ENCODE measurements around the gene EMC6. TPM values are rescaled to one million over a fixed set of nuclear protein-coding genes. Genes with fewer than 3 reads are reported as not detected.

EMC6 gene
- polyA plus RNA-seq (2013, experiment 1 of 2) = 87.7 TPM
- 82.5 TPM for polyA plus RNA-seq (2013, experiment 2 of 2)

- under 1% methylated on average over 89 of the region's 89 CpGs for WGBS
- Histone ChIP-seq H3K9me3 (ENCODE audit: insufficient read depth, low read depth, low read length) (no peaks in the 10 kb centered on the region), H3K27me3 (ENCODE audit: insufficient read depth, low read length) (no peaks in the 10 kb centered on the region), H3K36me3 (ENCODE audit: insufficient read depth, low read length) (peaks cover 15% of the 10 kb centered on the region), H3K4me3 (ENCODE audit: low read length) (peak within 1 kb of the TSS; percentile 94), H3K9ac (ENCODE audit: low read depth, low read length) (peak within 1 kb of the TSS; percentile 95), H3K4me1 (ENCODE audit: insufficient read depth, low read length) (peaks cover 4% of the 10 kb centered on the region), H3K27ac (ENCODE audit: low read depth, low read length) (peak within 1 kb of the TSS; percentile 100)
Measured at GRCh38 chr17:3668279-3669084, at the start of gene EMC6, which contains the start of gene TAX1BP3. Gene EMC6, plus strand, starts transcription at chr17:3668812. Its CDS starts 335 bp downstream, at chr17:3669147. Gene TAX1BP3, minus strand, starts transcription at chr17:3668578. Its CDS starts 52 bp downstream, at chr17:3668526.

- Histone ChIP-seq H3K4me1 (ENCODE audit: insufficient read depth, low read length) (no peaks in the 10 kb centered on the region), H3K4me3 (ENCODE audit: low read length) (no peak overlapping the region), H3K9ac (ENCODE audit: low read depth, low read length) (no peak overlapping the region), H3K9me3 (ENCODE audit: insufficient read depth, low read depth, low read length) (no peaks in the 10 kb centered on the region), H3K27ac (ENCODE audit: low read depth, low read length) (no peak overlapping the region), H3K36me3 (ENCODE audit: insufficient read depth, low read length) (peaks cover 80% of the 10 kb centered on the region), H3K27me3 (ENCODE audit: insufficient read depth, low read length) (no peaks in the 10 kb centered on the region)
- 95% methylated on average over 8 of the region's 8 CpGs for WGBS
Measured at GRCh38 chr17:3621146-3621720, 47.4 kb upstream of the EMC6 start.

- H3K4me1 ChIP-seq (ENCODE audit: insufficient read depth, low read length) = no peaks in the 10 kb centered on the region
- H3K27ac ChIP-seq (ENCODE audit: low read depth, low read length) = no peak overlapping the region
- no peak overlapping the region for H3K4me3 ChIP-seq (ENCODE audit: low read length)
- WGBS = 96% methylated on average over 16 of the region's 16 CpGs
- no peaks in the 10 kb centered on the region for H3K27me3 ChIP-seq (ENCODE audit: insufficient read depth, low read length)
- no peaks in the 10 kb centered on the region for H3K9me3 ChIP-seq (ENCODE audit: insufficient read depth, low read depth, low read length)
- no peak overlapping the region for H3K9ac ChIP-seq (ENCODE audit: low read depth, low read length)
- H3K36me3 ChIP-seq (ENCODE audit: insufficient read depth, low read length) = peaks cover 79% of the 10 kb centered on the region
Measured at GRCh38 chr17:3622977-3623594, 45.5 kb upstream of the EMC6 start.

- Histone ChIP-seq H3K9me3 (ENCODE audit: insufficient read depth, low read depth, low read length) (no peaks in the 10 kb centered on the region), H3K36me3 (ENCODE audit: insufficient read depth, low read length) (peaks cover 69% of the 10 kb centered on the region), H3K4me3 (ENCODE audit: low read length) (no peak overlapping the region), H3K27me3 (ENCODE audit: insufficient read depth, low read length) (no peaks in the 10 kb centered on the region), H3K9ac (ENCODE audit: low read depth, low read length) (no peak overlapping the region), H3K27ac (ENCODE audit: low read depth, low read length) (no peak overlapping the region), H3K4me1 (ENCODE audit: insufficient read depth, low read length) (no peaks in the 10 kb centered on the region)
- WGBS = 90% methylated on average over 15 of the region's 16 CpGs
Measured at GRCh38 chr17:3626831-3627768, 41.5 kb upstream of the EMC6 start.

GRCh38 chr17:3627769-3628167 is 40.8 kb upstream of the EMC6 start:
- no peaks in the 10 kb centered on the region for H3K27me3 ChIP-seq (ENCODE audit: insufficient read depth, low read length)
- H3K4me3 ChIP-seq (ENCODE audit: low read length) = no peak overlapping the region
- peaks cover 69% of the 10 kb centered on the region for H3K36me3 ChIP-seq (ENCODE audit: insufficient read depth, low read length)
- H3K4me1 ChIP-seq (ENCODE audit: insufficient read depth, low read length) = no peaks in the 10 kb centered on the region
- no peaks in the 10 kb centered on the region for H3K9me3 ChIP-seq (ENCODE audit: insufficient read depth, low read depth, low read length)
- no peak overlapping the region for H3K27ac ChIP-seq (ENCODE audit: low read depth, low read length)
- 96% methylated on average over 11 of the region's 11 CpGs for WGBS
- H3K9ac ChIP-seq (ENCODE audit: low read depth, low read length) = no peak overlapping the region

GRCh38 chr17:3630781-3631180 is 37.8 kb upstream of the EMC6 start:
- Histone ChIP-seq H3K27me3 (ENCODE audit: insufficient read depth, low read length) (no peaks in the 10 kb centered on the region), H3K9ac (ENCODE audit: low read depth, low read length) (no peak overlapping the region), H3K36me3 (ENCODE audit: insufficient read depth, low read length) (peaks cover 52% of the 10 kb centered on the region), H3K9me3 (ENCODE audit: insufficient read depth, low read depth, low read length) (no peaks in the 10 kb centered on the region), H3K27ac (ENCODE audit: low read depth, low read length) (no peak overlapping the region), H3K4me1 (ENCODE audit: insufficient read depth, low read length) (no peaks in the 10 kb centered on the region), H3K4me3 (ENCODE audit: low read length) (no peak overlapping the region)
- WGBS = 97% methylated on average over 10 of the region's 10 CpGs

GRCh38 chr17:3632287-3632686 is 36.3 kb upstream of the EMC6 start:
- H3K9ac ChIP-seq (ENCODE audit: low read depth, low read length) = no peak overlapping the region
- no peak overlapping the region for H3K27ac ChIP-seq (ENCODE audit: low read depth, low read length)
- H3K4me1 ChIP-seq (ENCODE audit: insufficient read depth, low read length) = no peaks in the 10 kb centered on the region
- H3K36me3 ChIP-seq (ENCODE audit: insufficient read depth, low read length) = peaks cover 41% of the 10 kb centered on the region
- no peak overlapping the region for H3K4me3 ChIP-seq (ENCODE audit: low read length)
- H3K27me3 ChIP-seq (ENCODE audit: insufficient read depth, low read length) = no peaks in the 10 kb centered on the region
- no peaks in the 10 kb centered on the region for H3K9me3 ChIP-seq (ENCODE audit: insufficient read depth, low read depth, low read length)
- 97% methylated on average over 7 of the region's 7 CpGs for WGBS

GRCh38 chr17:3635474-3636153 is 33.0 kb upstream of the EMC6 start:
- Histone ChIP-seq H3K27me3 (ENCODE audit: insufficient read depth, low read length) (no peaks in the 10 kb centered on the region), H3K4me1 (ENCODE audit: insufficient read depth, low read length) (peaks cover 6% of the 10 kb centered on the region; the same call in 1 of the 2 replicates), H3K9me3 (ENCODE audit: insufficient read depth, low read depth, low read length) (no peaks in the 10 kb centered on the region), H3K9ac (ENCODE audit: low read depth, low read length) (peak overlapping the region; percentile 79), H3K27ac (ENCODE audit: low read depth, low read length) (no peak overlapping the region; the same call in 1 of the 2 replicates), H3K36me3 (ENCODE audit: insufficient read depth, low read length) (peaks cover 20% of the 10 kb centered on the region), H3K4me3 (ENCODE audit: low read length) (peak overlapping the region; percentile 76)
- 25% methylated on average over 38 of the region's 38 CpGs for WGBS

GRCh38 chr17:3636154-3636907 is 32.3 kb upstream of the EMC6 start, which contains the start of the genes CTNS and SHPK:
Gene CTNS, plus strand, starts transcription at chr17:3636760. Its CDS starts 3,447 bp downstream, at chr17:3640207.
Gene SHPK, minus strand, starts transcription at chr17:3636250. Its CDS starts 31 bp downstream, at chr17:3636219.
- under 1% methylated on average over 68 of the region's 68 CpGs for WGBS
- Histone ChIP-seq H3K4me3 (ENCODE audit: low read length) (peak within 1 kb of the TSS; percentile 76), H3K27me3 (ENCODE audit: insufficient read depth, low read length) (no peaks in the 10 kb centered on the region), H3K4me1 (ENCODE audit: insufficient read depth, low read length) (peaks cover 9% of the 10 kb centered on the region), H3K9ac (ENCODE audit: low read depth, low read length) (peak within 1 kb of the TSS; percentile 85), H3K36me3 (ENCODE audit: insufficient read depth, low read length) (peaks cover 23% of the 10 kb centered on the region), H3K9me3 (ENCODE audit: insufficient read depth, low read depth, low read length) (no peaks in the 10 kb centered on the region), H3K27ac (ENCODE audit: low read depth, low read length) (peak within 1 kb of the TSS; percentile 97)

Data from HUES64 (cell line).